H9 (cell line): ENCODE data around the gene GPR141. TPM values are rescaled to one million over a fixed set of nuclear protein-coding genes. Genes with fewer than 3 reads are reported as not detected.

Experiments used
- DNase-seq: peaks from one replicate; pipeline ENCODE4 v3.0.0-alpha.2; 2017
- H2AFZ ChIP-seq: one replicate; pipeline ENCODE4 v1.6.1; 2013; ENCODE audit warnings: mild to moderate bottlenecking, low read length, control low read depth, moderate library complexity
- H2AK5ac ChIP-seq: 2 replicates; pipeline ENCODE4 v1.6.1; 2013; ENCODE audit warnings: low read length, control low read depth, mixed read lengths; ENCODE audit not compliant: insufficient read length
- H2BK120ac ChIP-seq: one replicate; pipeline ENCODE4 v1.6.1; 2013; ENCODE audit warnings: low read depth, mild to moderate bottlenecking, low read length, control low read depth, inconsistent platforms; ENCODE audit not compliant: poor library complexity, severe bottlenecking
- H2BK12ac ChIP-seq: 2 replicates; pipeline ENCODE4 v1.6.1; 2013; ENCODE audit warnings: low read length, control low read depth, mixed read lengths, low read depth; ENCODE audit not compliant: insufficient read length
- H2BK15ac ChIP-seq: 2 replicates; pipeline ENCODE4 v1.6.1; 2013; ENCODE audit warnings: low read depth, low read length, control low read depth
- H2BK20ac ChIP-seq: one replicate; pipeline ENCODE4 v1.6.1; 2013; ENCODE audit warnings: low read depth, mild to moderate bottlenecking, low read length, control low read depth, inconsistent platforms; ENCODE audit not compliant: poor library complexity, severe bottlenecking
- H2BK5ac ChIP-seq: 2 replicates; pipeline ENCODE4 v1.6.1; 2013; ENCODE audit warnings: low read length, control low read depth, mixed read lengths; ENCODE audit not compliant: insufficient read length
- H3K14ac ChIP-seq: 2 replicates; pipeline ENCODE4 v1.6.1; 2013; ENCODE audit warnings: low read length, control low read depth; ENCODE audit not compliant: insufficient read depth
- H3K18ac ChIP-seq: 2 replicates; pipeline ENCODE4 v1.6.1; 2013; ENCODE audit warnings: low read depth, mild to moderate bottlenecking, mixed read lengths, low read length, control low read depth; ENCODE audit not compliant: insufficient read length
- H3K23ac ChIP-seq: 2 replicates; pipeline ENCODE4 v1.6.1; 2013; ENCODE audit warnings: low read length, control low read depth, mixed read lengths, low read depth; ENCODE audit not compliant: insufficient read length
- H3K23me2 ChIP-seq: 2 replicates; pipeline ENCODE4 v1.6.1; 2013; ENCODE audit warnings: low read depth, mild to moderate bottlenecking, mixed read lengths, low read length, control low read depth; ENCODE audit not compliant: insufficient read length, poor library complexity, severe bottlenecking
- H3K27ac ChIP-seq: 2 replicates; pipeline ENCODE4 v1.5.1; 2013; ENCODE audit warnings: low read length, control low read depth, mixed read lengths, low read depth; ENCODE audit not compliant: insufficient read length
- H3K27me3 ChIP-seq: 2 replicates; pipeline ENCODE4 v1.6.1; 2013; ENCODE audit warnings: low read length, control low read depth, inconsistent platforms; ENCODE audit not compliant: insufficient read depth
- H3K4ac ChIP-seq: 2 replicates; pipeline ENCODE4 v1.6.1; 2013; ENCODE audit warnings: low read depth, mild to moderate bottlenecking, control low read depth, inconsistent platforms, low read length, moderate library complexity
- H3K4me1 ChIP-seq: 2 replicates; pipeline ENCODE4 v1.6.1; 2013; ENCODE audit warnings: low read length, control low read depth, inconsistent platforms; ENCODE audit not compliant: insufficient read depth
- H3K4me2 ChIP-seq: 2 replicates; pipeline ENCODE4 v1.6.1; 2013; ENCODE audit warnings: low read length, control low read depth, mixed read lengths; ENCODE audit not compliant: insufficient read length, insufficient read depth
- H3K56ac ChIP-seq: 2 replicates; pipeline ENCODE4 v1.6.1; 2013; ENCODE audit warnings: low read depth, mild to moderate bottlenecking, mixed read lengths, low read length, control low read depth; ENCODE audit not compliant: insufficient read length
- H3K79me1 ChIP-seq: 2 replicates; pipeline ENCODE4 v1.6.1; 2013; ENCODE audit warnings: low read depth, mild to moderate bottlenecking, moderate library complexity, low read length, control low read depth, inconsistent platforms; ENCODE audit not compliant: insufficient read depth, poor library complexity, severe bottlenecking
- H3K79me2 ChIP-seq: 2 replicates; pipeline ENCODE4 v1.6.1; 2013; ENCODE audit warnings: low read length, control low read depth, inconsistent platforms; ENCODE audit not compliant: insufficient read depth
- H3K9ac ChIP-seq: 2 replicates; pipeline ENCODE4 v1.6.1; 2013; ENCODE audit warnings: low read length, control low read depth, mixed read lengths; ENCODE audit not compliant: insufficient read length; ENCODE audit errors: extremely low read depth
- H3K9me3 ChIP-seq: one replicate; pipeline ENCODE4 v1.6.1; 2013; ENCODE audit warnings: low read depth, low read length, inconsistent platforms; ENCODE audit not compliant: control insufficient read depth
- H3T11ph ChIP-seq: one replicate; pipeline ENCODE4 v1.6.1; 2013; ENCODE audit warnings: mild to moderate bottlenecking, low read length, control low read depth, inconsistent platforms
- H4K20me1 ChIP-seq: one replicate; pipeline ENCODE4 v1.6.1; 2013; ENCODE audit not compliant: control insufficient read depth, insufficient read length, insufficient read depth
- H4K5ac ChIP-seq: 2 replicates; pipeline ENCODE4 v1.6.1; 2013; ENCODE audit warnings: low read depth, mild to moderate bottlenecking, mixed read lengths, low read length, control low read depth; ENCODE audit not compliant: insufficient read length
- H4K8ac ChIP-seq: replicated peaks from 2 replicates; pipeline ENCODE4 v1.6.1; 2013; ENCODE audit warnings: low read length, control low read depth, mixed read lengths, low read depth; ENCODE audit not compliant: insufficient read length
- H4K91ac ChIP-seq: 2 replicates; pipeline ENCODE4 v1.6.1; 2013; ENCODE audit warnings: low read depth, mild to moderate bottlenecking, moderate library complexity, mixed read lengths, low read length, control low read depth; ENCODE audit not compliant: insufficient read length
- H3K27ac Mint-ChIP-seq, 3 experiments: 2 replicates in 2 of 3; 3 replicates in 1 of 3; pipeline ENCODE4 v1.8.0; 2020 to 2021; ENCODE audit warnings: mixed read lengths in 3 of 3, mild to moderate bottlenecking in 1 of 3, moderate library complexity in 1 of 3
- H3K27me3 Mint-ChIP-seq: 2 replicates; pipeline ENCODE4 v1.8.0; 2021; ENCODE audit warnings: low read depth, mild to moderate bottlenecking, moderate library complexity, mixed read lengths
- H3K36me3 Mint-ChIP-seq, 3 experiments: 2 replicates in 2 of 3; 3 replicates in 1 of 3; pipeline ENCODE4 v1.8.0; 2020 to 2021; ENCODE audit warnings: low read depth in 3 of 3, mixed read lengths in 3 of 3; ENCODE audit not compliant: insufficient read depth in 1 of 3
- H3K4me1 Mint-ChIP-seq, 2 experiments: 2 replicates each; pipeline ENCODE4 v1.8.0; 2020; ENCODE audit warnings: mixed read lengths in 2 of 2
- H3K4me3 Mint-ChIP-seq, 2 experiments: 2 replicates in 1 of 2; 3 replicates in 1 of 2; pipeline ENCODE4 v1.8.0; 2020 to 2021; ENCODE audit warnings: mild to moderate bottlenecking in 2 of 2, mixed read lengths in 2 of 2, moderate library complexity in 1 of 2
- H3K9me3 Mint-ChIP-seq, 2 experiments: 2 replicates in 1 of 2; 3 replicates in 1 of 2; pipeline ENCODE4 v1.8.0; 2020; ENCODE audit warnings: mild to moderate bottlenecking in 2 of 2, mixed read lengths in 2 of 2, moderate library complexity in 1 of 2
- CTCF ChIP-seq: fragments of 200-600 bp; sonication (generic); conservative IDR thresholded peaks from 3 replicates; pipeline ENCODE4 v1.8.0; 2021; ENCODE audit warnings: antibody characterized with exemption, mild to moderate bottlenecking
- WGBS: extraction: QIAGEN DNeasy Blood & Tissue Kit; methylation state at CpG from one replicate; pipeline ENCODE4 v1.1.7; 2013; ENCODE audit warnings: missing lambda C conversion rate, low lambda C conversion rate, mixed read lengths; ENCODE audit not compliant: insufficient read length; ENCODE audit errors: extremely low coverage; 5-methylcytosine and 5-hydroxymethylcytosine counted together
- total RNA-seq: library from RNA; stranded (reverse); gene quantifications from 2 replicates; pipeline ENCODE4 v1.2.1, GENCODE V29; 2021

GPR141 gene
- total RNA-seq, 1 experiment from 2014 or later: 0.50 TPM

DNA sequence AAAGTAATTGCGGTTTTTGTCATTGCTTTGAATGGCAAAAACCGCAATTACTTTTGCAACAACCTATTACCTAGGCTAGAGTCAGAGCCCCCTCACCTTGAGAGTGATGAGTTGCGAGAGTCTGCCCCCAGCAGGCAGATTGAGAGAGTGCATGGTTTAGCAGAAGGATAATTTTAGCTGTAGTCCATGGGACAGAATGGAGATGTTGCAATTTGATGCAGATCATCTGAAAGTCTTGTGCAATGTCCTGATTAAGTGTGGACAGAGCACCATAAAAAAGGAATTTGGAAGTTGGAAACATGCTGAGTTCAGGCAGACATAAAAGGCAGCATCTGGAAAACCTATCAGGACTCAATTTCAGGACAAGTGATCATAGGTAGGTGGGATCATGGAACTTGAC is 48.7 kb downstream of the GPR141 start:
- H2BK15ac ChIP-seq: no peak overlapping the region
- no peak overlapping the region for H3K14ac ChIP-seq
- H3K4me2 ChIP-seq: no peak overlapping the region
- no peak overlapping the region for H2BK20ac ChIP-seq
- no peaks in the 10 kb centered on the region for H3K27me3 ChIP-seq
- no peaks in the 10 kb centered on the region for H3K27me3 Mint-ChIP-seq
- no peak overlapping the region for H2AFZ ChIP-seq
- H2BK5ac ChIP-seq: no peak overlapping the region
- no peak overlapping the region for H3K18ac ChIP-seq
- H3K27ac Mint-ChIP-seq: no peak overlapping the region
- H3K4me1 Mint-ChIP-seq: peaks cover 0 to 3% of the 10 kb centered on the region in 2 experiments; a peak in 1 of 4 replicates
- H4K5ac ChIP-seq: no peak overlapping the region
- no peaks in the 10 kb centered on the region for H3K9me3 ChIP-seq
- H3K4ac ChIP-seq: no peak overlapping the region
- DNase-seq: peak; percentile 64
- H3K56ac ChIP-seq: no peak overlapping the region
- no peaks in the 10 kb centered on the region for H3K79me1 ChIP-seq
- no peak overlapping the region for H3K27ac ChIP-seq
- no peak overlapping the region for H2BK12ac ChIP-seq
- H3T11ph ChIP-seq: no peak overlapping the region
- H4K91ac ChIP-seq: no peak overlapping the region
- peak; percentile 80 for TF ChIP-seq CTCF
- no peak overlapping the region for H3K23ac ChIP-seq
- H2AK5ac ChIP-seq: no peak overlapping the region
- H2BK120ac ChIP-seq: no peak overlapping the region
- H3K4me1 ChIP-seq: no peaks in the 10 kb centered on the region
- H3K23me2 ChIP-seq: no peaks in the 10 kb centered on the region
- no peak overlapping the region for H3K9ac ChIP-seq
- no peaks in the 10 kb centered on the region for H3K36me3 Mint-ChIP-seq
- H3K79me2 ChIP-seq: no peaks in the 10 kb centered on the region
- no peak overlapping the region for H4K8ac ChIP-seq
- no peaks in the 10 kb centered on the region for H4K20me1 ChIP-seq
- no peaks in the 10 kb centered on the region for H3K9me3 Mint-ChIP-seq
- no CpG with 5 or more reads among the region's 3 CpGs for WGBS
- no peak overlapping the region for H3K4me3 Mint-ChIP-seq
